Tibial artery (tissue), 4 donors: ENCODE results near the gene LPP.

Source experiments
- DNase-seq, 2 donors: peaks; one replicate each; pipeline ENCODE4 v3.0.0-alpha.2; 2019
- H3K27ac ChIP-seq, 2 donors: fragments of 200-600 bp; sonication (generic) in 1 of 2; 1 replicate in 1 of 2; 2 replicates in 1 of 2; pipeline ENCODE4 v1.5.1; 2018 to 2019; ENCODE audit warnings: mild to moderate bottlenecking in 1 of 2
- H3K27me3 ChIP-seq, 2 donors: fragments of 200-600 bp; sonication (generic) in 1 of 2; one replicate each; pipeline versions ENCODE4 v1.5.1 to v1.6.0; 2016 to 2019
- H3K36me3 ChIP-seq, 3 donors: fragments of 200-600 bp; sonication (generic) in 2 of 3; one replicate each; pipeline ENCODE4 v1.5.1; 2016 to 2019; ENCODE audit warnings: mild to moderate bottlenecking in 2 of 3
- H3K4me1 ChIP-seq, 4 donors: fragments of 200-600 bp; sonication (generic) in 2 of 4; 1 replicate in 3 of 4; 2 replicates in 1 of 4; pipeline ENCODE4 v1.5.1; 2016 to 2019
- H3K4me3 ChIP-seq, 2 donors: fragments of 200-600 bp; sonication (generic) in 1 of 2; 1 replicate in 1 of 2; 2 replicates in 1 of 2; pipeline ENCODE4 v1.5.1; 2018 to 2019; ENCODE audit warnings: mild to moderate bottlenecking in 2 of 2
- H3K9me3 ChIP-seq, 3 donors: fragments of 200-600 bp; sonication (generic) in 1 of 3; one replicate each; pipeline ENCODE4 v1.5.1; 2016 to 2019
- CTCF ChIP-seq, 2 experiments: fragments of 200-600 bp in 1 of 2; fragments of 450-650 bp in 1 of 2; IDR thresholded peaks; one replicate each; pipeline ENCODE4 v1.5.1; 2017 to 2019; ENCODE audit warnings: antibody characterized with exemption in 2 of 2, mild to moderate bottlenecking in 1 of 2, moderate library complexity in 1 of 2
- intact Hi-C: fragments of 100-400 bp; cut with DNase I; formaldehyde crosslinking; loops from one replicate; pipeline ENCODE4 v1.15.0; 2023; ENCODE audit warnings: low total_unique reads

The LPP gene

GRCh38 chr3:188711881-188712247 lies 557.9 kb downstream of the LPP start:
- H3K36me3 ChIP-seq, result peaks cover 13 to 22% (median 15%) of the 10 kb centered on the region in 3 donors
- intact Hi-C loops, result no loop called here

GRCh38 chr3:188712248-188712924 lies 558.4 kb downstream of the LPP start:
- Histone ChIP-seq H3K4me3 (no peak overlapping the region), H3K27me3 (no peaks in the 10 kb centered on the region), H3K27ac (peak overlapping the region; percentile 9 to 59), H3K4me1 (peaks cover 0 to 82% (median 10%) of the 10 kb centered on the region in 4 donors), H3K36me3 (peaks cover 13 to 22% (median 15%) of the 10 kb centered on the region in 3 donors), H3K9me3 (no peaks in the 10 kb centered on the region)
- peak in 1 of 2 experiments; percentile 23 for TF ChIP-seq CTCF (IDR thresholded peaks at IDR 0.05)
- intact Hi-C loops, result no loop called here
- no peak for DNase-seq

More at GRCh38 chr3:188711881-188712247, 557.9 kb downstream of the LPP start:
- no peak for TF ChIP-seq CTCF (IDR thresholded peaks at IDR 0.05)
- H3K27me3 ChIP-seq, result no peaks in the 10 kb centered on the region
- DNase-seq, result no peak
- peaks cover 0 to 82% (median 12%) of the 10 kb centered on the region in 4 donors for H3K4me1 ChIP-seq
- peak overlapping the region in 1 of 2 donors; percentile 59 for H3K27ac ChIP-seq
- no peak overlapping the region for H3K4me3 ChIP-seq
- no peaks in the 10 kb centered on the region for H3K9me3 ChIP-seq

- peaks cover 13 to 21% (median 15%) of the 10 kb centered on the region in 3 donors for H3K36me3 ChIP-seq
- H3K4me3 ChIP-seq, result no peak overlapping the region
- peaks cover 0 to 80% (median 10%) of the 10 kb centered on the region in 4 donors for H3K4me1 ChIP-seq
- H3K9me3 ChIP-seq, result no peaks in the 10 kb centered on the region
- DNase-seq, result no peak
- H3K27ac ChIP-seq, result peak overlapping the region; percentile 9 to 59
- H3K27me3 ChIP-seq, result no peaks in the 10 kb centered on the region
- intact Hi-C loops, result no loop called here
- no peak for TF ChIP-seq CTCF (IDR thresholded peaks at IDR 0.05)
These were observed 559.0 kb downstream of the LPP start for GRCh38 chr3:188712991-188713390.

- Histone ChIP-seq H3K27ac (no peak overlapping the region), H3K27me3 (no peaks in the 10 kb centered on the region), H3K36me3 (no peaks in the 10 kb centered on the region), H3K4me3 (no peak overlapping the region), H3K9me3 (no peaks in the 10 kb centered on the region), H3K4me1 (peaks cover 0 to 61% (median 6%) of the 10 kb centered on the region in 4 donors)
- no peak for TF ChIP-seq CTCF (IDR thresholded peaks at IDR 0.05)
- DNase-seq, result no peak
- intact Hi-C loops, result no loop called here
These were observed 565.6 kb downstream of the LPP start for GRCh38 chr3:188719545-188719944.

- intact Hi-C loops, result no loop called here
These were observed 566.3 kb downstream of the LPP start for GRCh38 chr3:188720215-188720614.

More at GRCh38 chr3:188720215-188720614, 566.3 kb downstream of the LPP start:
- Histone ChIP-seq H3K27ac (no peak overlapping the region), H3K36me3 (no peaks in the 10 kb centered on the region), H3K27me3 (no peaks in the 10 kb centered on the region), H3K4me3 (no peak overlapping the region), H3K4me1 (peaks cover 0 to 63% (median 6%) of the 10 kb centered on the region in 4 donors), H3K9me3 (no peaks in the 10 kb centered on the region)
- no peak for DNase-seq
- no peak for TF ChIP-seq CTCF (IDR thresholded peaks at IDR 0.05)
